Stimulated activated naive CD4-positive, alpha-beta T cell (primary cell): ENCODE results near the gene SRGAP1.

Experiments used
- DNase-seq, 6 experiments: peaks; one replicate each; lab custom pipeline; 2025; lab: John Stamatoyannopoulos, UW

Gene SRGAP1

GRCh38 chr12:63906876-63907275, 62.4 kb downstream of the SRGAP1 start:
- DNase-seq = no peak

- no peak for DNase-seq
Observed at GRCh38 chr12:63907561-63907960, 63.1 kb downstream of the SRGAP1 start.

GRCh38 chr12:63909746-63910145, 65.2 kb downstream of the SRGAP1 start:
- no peak for DNase-seq

GRCh38 chr12:63911341-63911740, 66.8 kb downstream of the SRGAP1 start:
- no peak for DNase-seq

GRCh38 chr12:63912651-63913050, 68.2 kb downstream of the SRGAP1 start:
- DNase-seq = no peak

GRCh38 chr12:63913929-63914328, 69.4 kb downstream of the SRGAP1 start:
- no peak for DNase-seq

GRCh38 chr12:63915105-63915800, 70.8 kb downstream of the SRGAP1 start:
- DNase-seq = no peak

GRCh38 chr12:63916561-63917476, 72.3 kb downstream of the SRGAP1 start:
- DNase-seq = no peak

GRCh38 chr12:63917477-63917862, 73.0 kb downstream of the SRGAP1 start:
- no peak for DNase-seq

- no peak for DNase-seq
Observed at GRCh38 chr12:63917864-63918799, 73.6 kb downstream of the SRGAP1 start.

GRCh38 chr12:63918800-63919300, 74.3 kb downstream of the SRGAP1 start:
- DNase-seq = no peak

- no peak for DNase-seq
Observed at GRCh38 chr12:63919756-63920155, 75.3 kb downstream of the SRGAP1 start.

GRCh38 chr12:63921157-63921556, 76.7 kb downstream of the SRGAP1 start:
- DNase-seq = no peak

- DNase-seq = no peak
Observed at GRCh38 chr12:63922474-63922873, 78.0 kb downstream of the SRGAP1 start.

GRCh38 chr12:63924781-63925180, 80.3 kb downstream of the SRGAP1 start:
- no peak for DNase-seq

GRCh38 chr12:63927511-63927910, 83.0 kb downstream of the SRGAP1 start:
- DNase-seq = no peak

GRCh38 chr12:63928305-63928704, 83.8 kb downstream of the SRGAP1 start:
- no peak for DNase-seq

- no peak for DNase-seq
Observed at GRCh38 chr12:63929426-63929825, 84.9 kb downstream of the SRGAP1 start.

- DNase-seq = no peak
Observed at GRCh38 chr12:63930971-63931370, 86.5 kb downstream of the SRGAP1 start.

- DNase-seq = no peak
Observed at GRCh38 chr12:63931703-63932102, 87.2 kb downstream of the SRGAP1 start.

GRCh38 chr12:63934936-63935335, 90.4 kb downstream of the SRGAP1 start:
- no peak for DNase-seq

GRCh38 chr12:63935361-63935760, 90.9 kb downstream of the SRGAP1 start:
- DNase-seq = no peak
